HG03196 (cell line): ENCODE data around the gene BCL11A.
A peak's percentile ranks its signal among the peaks of the same experiment; 100 is the strongest.

Experiments used
- ATAC-seq: cut with Tn5 transposase; IDR thresholded peaks from one replicate; pipeline ENCODE4 v1.9.1; 2021; ENCODE audit not compliant: unreplicated experiment

The BCL11A gene

DNA sequence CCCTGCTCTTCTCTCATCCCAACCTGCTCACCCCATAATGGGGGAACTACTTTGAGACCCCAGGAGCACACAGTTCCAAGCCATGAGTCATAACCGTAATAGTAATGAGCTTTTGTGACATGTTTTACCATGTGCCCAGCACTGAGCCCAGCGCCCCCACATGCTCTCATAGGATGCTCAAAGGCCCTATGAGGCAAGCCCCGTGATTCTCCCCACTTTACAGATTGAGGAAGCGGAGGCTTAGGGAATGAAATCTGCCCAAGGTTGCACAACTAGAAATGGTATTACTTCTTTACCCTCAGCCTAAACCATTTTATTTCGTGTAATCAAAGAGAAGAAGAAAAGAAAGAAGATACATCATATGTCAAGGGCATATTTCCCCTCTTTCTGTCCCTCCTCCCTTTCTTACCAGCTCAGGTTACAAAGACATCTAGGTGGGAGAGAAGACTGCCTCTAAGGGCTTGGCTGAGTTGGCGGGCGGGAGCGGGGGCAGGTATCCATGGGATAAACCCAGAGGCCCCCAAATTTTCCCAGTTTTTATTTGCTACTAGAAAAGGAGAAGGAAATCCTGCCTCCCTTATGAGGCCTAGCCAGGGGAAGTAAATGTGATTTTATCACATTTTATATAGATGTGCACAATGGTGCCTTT is 24.2 kb downstream of the BCL11A start:
- no peak for ATAC-seq

DNA sequence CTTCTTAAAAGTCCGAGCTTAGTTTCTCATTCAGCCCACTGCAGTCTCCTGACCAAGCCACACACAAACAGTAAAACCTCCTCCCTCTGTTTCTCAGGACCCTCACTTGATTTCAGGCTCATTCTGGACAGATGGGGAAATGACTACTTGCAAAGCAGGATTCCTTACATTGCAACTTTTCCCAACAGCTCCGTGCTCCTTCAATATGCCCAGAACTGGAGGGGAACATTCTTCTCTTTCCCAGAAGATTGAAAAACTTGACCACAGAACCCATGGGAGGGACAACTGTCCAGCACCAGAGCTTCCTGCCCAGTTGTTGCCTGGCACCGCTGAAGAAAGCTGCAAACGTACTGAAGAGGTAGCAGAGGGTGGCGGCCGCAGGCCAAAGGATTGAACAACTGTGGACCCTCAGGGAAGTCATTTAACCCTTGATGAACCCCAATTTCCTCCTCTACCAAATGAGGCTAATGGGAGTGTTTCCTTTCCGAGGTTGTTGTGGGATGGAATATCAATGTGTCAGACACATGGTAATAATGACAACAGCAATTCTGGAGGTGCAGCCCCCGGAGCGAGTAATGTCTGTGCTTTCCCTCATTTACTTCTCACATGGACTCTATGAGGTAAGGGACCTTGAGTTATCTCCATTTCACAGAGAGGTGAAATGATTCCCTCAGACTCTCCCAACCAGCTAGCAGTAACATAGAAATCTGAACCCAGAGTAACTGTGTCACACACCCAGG is 25.0 kb downstream of the BCL11A start:
- no peak for ATAC-seq

DNA sequence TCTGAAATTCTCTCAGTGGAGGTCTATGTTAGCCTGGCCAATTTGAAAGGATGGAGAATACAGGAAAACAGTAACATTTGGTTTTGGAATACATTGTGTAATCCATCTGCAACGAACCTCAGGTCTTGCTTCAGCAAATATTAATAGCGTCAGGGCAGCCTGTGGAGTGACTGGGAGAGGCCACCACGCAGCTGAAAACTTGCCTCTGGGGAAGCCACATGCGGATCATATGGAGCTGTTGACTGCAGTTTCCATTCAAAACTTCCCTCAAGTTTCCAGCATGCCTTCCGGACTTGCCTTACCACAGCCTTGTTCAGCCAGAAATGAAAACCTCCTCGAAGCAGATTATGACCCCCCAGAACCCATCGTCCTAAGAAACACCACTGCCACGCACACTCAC is 25.7 kb downstream of the BCL11A start:
- ATAC-seq: no peak

- ATAC-seq: no peak
These were observed 26.8 kb downstream of the BCL11A start for GRCh38 chr2:60526623-60527022.

- ATAC-seq: no peak
These were observed 27.6 kb downstream of the BCL11A start for GRCh38 chr2:60525899-60526298.

GRCh38 chr2:60524874-60525273 is 28.6 kb downstream of the BCL11A start:
- no peak for ATAC-seq

GRCh38 chr2:60523963-60524362 is 29.5 kb downstream of the BCL11A start:
- ATAC-seq: no peak

DNA sequence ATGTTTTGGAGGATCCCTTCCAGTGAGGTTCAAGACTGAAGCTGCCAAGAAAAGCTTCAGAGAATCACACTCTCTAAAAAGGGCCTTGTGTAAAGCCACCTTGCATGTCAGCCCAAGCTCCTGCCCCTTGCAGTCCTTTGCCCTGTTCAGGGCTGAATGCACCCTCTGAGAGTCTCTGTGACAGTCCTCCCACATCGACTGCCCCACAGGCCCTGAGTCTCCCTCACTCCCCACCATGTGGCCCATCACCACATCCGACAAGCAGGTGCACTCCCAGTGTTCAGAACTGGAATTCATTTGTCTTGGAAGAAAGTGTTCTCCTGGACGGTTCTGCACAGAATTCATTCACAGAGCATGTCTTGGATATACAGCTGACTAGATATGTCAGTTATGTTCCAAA is 31.0 kb downstream of the BCL11A start:
- no peak for ATAC-seq

DNA sequence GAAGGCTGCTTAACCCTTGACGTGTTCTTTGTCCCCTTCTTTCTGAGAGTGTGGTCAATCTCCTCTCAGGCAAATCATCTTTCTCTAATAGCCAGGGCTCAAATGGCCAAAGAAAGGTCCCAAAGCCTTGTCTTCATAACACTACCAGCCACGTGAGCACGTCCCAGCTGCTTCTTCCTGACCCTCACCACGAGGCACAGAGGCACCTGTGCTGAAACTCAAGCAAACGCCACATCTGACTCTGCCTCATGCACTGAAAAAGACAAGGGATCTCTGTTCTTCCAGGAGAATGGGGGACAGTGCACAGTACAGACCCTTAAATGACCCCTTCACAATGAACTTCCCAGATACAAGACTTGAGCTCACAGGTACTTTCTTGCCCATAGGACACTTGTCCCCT is 31.8 kb downstream of the BCL11A start:
- ATAC-seq: no peak

DNA sequence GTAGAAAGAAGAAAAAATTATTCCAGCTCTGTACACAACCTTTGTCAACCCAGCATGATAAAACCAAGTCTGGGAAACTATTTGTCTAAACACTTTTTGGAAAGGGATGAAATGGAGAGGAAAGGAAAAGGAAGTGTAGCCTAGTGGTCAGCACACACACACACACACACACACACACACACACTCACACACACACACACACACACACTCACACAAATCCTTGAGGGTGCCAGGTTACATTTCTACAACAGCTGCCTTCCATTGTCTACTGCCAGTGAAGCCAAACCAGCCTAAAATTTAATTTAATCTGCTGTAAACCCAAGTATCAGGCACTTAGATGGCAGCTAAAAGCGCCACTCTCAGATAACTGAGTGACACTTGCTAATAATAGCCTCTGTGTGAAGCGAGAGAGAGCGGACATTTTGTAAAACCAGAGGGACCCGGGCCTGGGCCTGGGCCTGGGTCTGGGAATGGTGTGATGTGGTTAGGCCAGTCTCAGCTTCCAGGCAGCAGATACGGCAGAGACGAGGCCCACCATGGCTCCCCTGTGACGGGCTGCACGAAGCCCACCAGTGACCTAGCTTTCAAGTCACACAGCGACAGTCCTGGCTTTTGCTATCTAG is 32.4 kb downstream of the BCL11A start:
- ATAC-seq: no peak

DNA sequence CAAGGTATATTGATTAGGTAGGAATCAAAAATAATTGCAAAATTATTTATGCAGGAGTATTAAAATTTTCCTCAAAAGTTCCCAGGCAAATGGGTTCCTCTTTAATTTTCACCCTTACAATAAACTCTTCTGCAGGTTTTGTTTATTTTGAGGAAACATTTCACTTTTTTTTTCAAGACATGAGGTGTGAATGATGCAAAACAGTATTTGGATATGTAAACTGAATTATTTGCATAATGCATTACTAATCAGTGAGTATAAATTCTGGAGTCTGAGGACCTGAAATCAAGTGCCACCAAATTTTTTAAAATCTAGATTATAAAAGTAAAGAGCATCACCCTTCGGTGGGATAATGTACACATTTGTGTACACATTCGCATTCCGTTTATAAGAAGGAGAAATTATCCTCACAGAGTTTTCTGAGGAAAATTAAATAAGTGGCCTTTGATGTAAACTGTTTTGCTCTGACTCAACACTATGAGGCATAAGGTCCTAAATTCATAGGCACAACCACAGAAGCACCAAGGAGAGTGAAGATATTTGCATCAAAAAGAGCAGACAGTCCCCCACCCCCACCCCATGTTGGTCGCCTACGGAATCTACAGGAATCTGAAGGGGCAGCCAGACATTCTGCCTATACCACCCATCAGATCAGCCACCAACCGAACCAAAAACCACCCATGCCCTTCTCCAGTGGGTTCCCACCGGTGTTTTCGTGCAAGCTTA is 33.1 kb downstream of the BCL11A start:
- no peak for ATAC-seq

GRCh38 chr2:60519231-60519863 is 34.1 kb downstream of the BCL11A start:
- no peak for ATAC-seq

DNA sequence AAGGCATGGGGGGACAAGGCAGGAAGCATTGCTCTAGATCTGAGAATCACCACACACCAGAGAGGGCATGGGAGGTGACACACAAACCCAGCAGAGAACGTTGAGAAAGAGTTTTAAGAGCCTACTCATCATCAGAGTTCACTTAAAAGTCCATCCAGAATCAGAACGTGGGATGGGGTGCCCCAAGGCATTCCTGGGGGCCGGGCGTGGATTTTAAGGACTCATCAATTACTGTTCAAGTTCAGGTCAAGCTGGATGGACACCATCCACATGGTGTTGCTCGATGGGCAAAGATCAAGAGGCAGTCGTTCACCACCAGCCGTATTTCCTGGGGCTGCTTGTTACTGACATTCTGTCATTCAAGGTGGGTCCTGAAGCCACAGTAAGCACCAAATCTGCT is 34.9 kb downstream of the BCL11A start:
- ATAC-seq: no peak

- ATAC-seq: no peak
These were observed 36.0 kb downstream of the BCL11A start for GRCh38 chr2:60517446-60517845.

GRCh38 chr2:60516826-60517225 is 36.6 kb downstream of the BCL11A start:
- no peak for ATAC-seq

DNA sequence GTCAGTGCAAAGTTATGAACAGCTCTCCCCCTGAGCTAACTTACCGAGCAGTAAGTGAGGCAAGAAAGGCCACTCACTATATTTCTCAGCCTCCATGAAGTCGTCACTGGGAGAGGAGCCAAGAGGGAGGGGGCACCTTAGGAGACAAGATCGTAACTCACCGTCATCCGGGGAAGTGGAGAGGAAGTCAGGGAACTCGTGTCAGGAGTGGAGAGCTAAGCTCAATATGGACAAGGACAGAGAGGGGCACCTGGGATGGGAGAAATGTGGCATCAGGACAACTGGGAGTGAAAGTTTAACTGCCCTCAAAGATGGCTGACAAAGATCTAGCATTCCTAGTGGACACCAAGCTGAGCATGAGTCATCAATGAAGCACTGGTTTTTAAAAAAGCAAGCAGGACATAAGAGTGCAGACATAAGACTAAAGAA is 37.1 kb downstream of the BCL11A start:
- ATAC-seq: no peak

GRCh38 chr2:60515721-60516226 is 37.7 kb downstream of the BCL11A start:
- ATAC-seq: peak; percentile 85

DNA sequence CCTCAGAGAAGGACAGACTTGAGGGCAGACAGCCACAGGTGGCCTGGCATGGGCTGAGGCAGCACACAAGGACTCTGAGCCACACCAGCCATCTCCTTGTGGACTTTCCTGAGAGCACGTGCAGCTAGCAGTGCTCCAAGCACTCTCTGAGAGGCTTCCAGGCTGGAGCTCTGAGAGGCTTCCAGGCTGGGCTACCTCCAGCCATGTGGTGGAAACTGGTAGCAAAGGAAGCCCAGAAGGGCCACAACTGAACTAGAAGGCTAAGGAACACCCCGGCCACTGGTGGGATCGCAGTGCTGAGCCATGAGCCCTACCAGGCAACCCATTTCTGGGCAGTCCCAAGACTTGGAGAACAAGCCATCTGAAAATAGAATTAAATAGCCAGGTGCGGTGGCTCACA is 39.5 kb downstream of the BCL11A start:
- no peak for ATAC-seq

DNA sequence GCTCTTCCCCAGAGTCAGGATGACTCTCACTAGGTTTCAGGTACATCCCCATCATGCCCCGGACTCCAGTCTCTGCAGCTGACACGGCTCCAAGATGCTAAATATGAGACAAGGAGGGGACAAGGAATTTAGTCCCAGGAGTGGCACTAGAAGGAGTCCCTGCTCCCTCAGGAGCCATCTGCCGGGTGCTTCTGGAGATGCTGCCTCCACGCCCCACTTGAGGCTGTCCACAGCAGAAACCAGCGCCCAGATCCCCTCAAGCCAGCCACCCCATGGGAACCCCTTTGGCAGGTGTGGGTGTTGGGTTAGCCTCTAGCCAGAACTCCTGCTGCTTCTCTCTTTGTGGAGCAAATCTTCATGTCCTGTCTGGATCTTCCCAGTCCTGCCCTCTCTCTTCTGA is 40.3 kb downstream of the BCL11A start:
- no peak for ATAC-seq

GRCh38 chr2:60512641-60513040 is 40.8 kb downstream of the BCL11A start:
- no peak for ATAC-seq

DNA sequence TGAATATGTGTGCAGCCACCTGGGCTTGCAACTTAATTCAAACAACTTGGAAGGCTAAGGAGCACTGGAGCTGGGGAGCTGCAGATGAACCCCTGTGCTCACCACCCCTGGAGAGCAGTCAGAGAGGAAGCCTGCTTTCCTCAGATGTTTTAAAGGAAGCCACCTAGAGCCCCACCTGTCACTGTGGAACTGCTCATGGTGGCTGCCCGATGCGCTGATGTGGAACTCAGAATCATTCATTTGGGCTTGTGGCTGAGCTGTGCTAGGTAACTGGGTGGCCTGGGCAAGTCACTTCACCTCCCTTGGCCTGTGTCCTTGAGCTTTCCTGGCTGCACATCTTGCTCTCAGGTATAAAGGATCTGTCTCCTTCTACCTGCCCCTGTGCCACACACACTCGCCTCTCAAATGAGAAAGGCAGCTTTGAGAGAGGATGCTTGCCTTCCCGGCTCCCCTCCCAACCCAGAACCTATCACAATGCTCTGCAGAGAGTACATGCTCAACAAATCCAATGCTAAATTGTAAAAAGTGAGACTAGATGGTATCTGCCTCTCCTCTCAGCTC is 41.3 kb downstream of the BCL11A start:
- no peak for ATAC-seq
